ENCODE measurements around the gene VSX2. TPM values are rescaled to one million over a fixed set of nuclear protein-coding genes. Genes with fewer than 3 reads are reported as not detected.

VSX2 gene
- total RNA-seq, 1 donor from 2014 or later: not detected

DNA sequence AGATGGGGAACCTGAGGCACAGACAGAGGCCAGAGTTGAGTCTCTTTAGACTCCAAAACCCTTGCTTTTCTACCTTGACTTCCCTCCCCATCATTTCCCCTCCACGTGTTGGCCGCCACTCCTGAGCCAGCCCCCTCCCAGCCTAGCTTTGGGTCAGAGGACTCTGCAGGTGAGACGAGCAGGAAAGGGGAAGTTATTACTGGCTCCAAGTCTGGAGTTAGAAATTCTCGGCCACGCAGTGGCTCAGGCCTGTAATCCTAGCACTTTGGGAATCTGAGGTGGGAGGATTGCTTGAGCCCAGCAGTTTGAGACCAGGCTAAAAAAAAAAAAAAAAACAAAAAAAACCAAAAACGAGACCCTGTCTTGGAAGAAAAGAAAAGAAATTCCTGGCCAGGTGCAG lies 8.8 kb downstream of the VSX2 start:
- Histone ChIP-seq H3K4me1 (ENCODE audit: insufficient read depth, low read length) (peaks cover 2% of the 10 kb centered on the region), H3K4me3 (ENCODE audit: insufficient read depth, low read depth, low read length) (no peak overlapping the region), H3K4me2 (ENCODE audit: low read length) (no peak overlapping the region), H4K20me1 (ENCODE audit: insufficient read depth, low read length) (no peaks in the 10 kb centered on the region), H2AFZ (ENCODE audit: low read depth, low read length) (no peak overlapping the region), H3K27ac (ENCODE audit: low read depth, low read length) (no peak overlapping the region), H3K9ac (ENCODE audit: low read length) (no peak overlapping the region), H3K9me3 (ENCODE audit: insufficient read depth, low read depth, low read length) (no peaks in the 10 kb centered on the region), H3K79me2 (ENCODE audit: insufficient read depth, low read length) (no peaks in the 10 kb centered on the region), H3K36me3 (ENCODE audit: insufficient read depth, low read length) (no peaks in the 10 kb centered on the region), H3K27me3 (ENCODE audit: insufficient read depth, low read length) (peaks cover 46% of the 10 kb centered on the region)
- no peak overlapping the region for H3K27ac Mint-ChIP-seq (ENCODE audit: unreplicated experiment)
- H3K9me3 Mint-ChIP-seq (ENCODE audit: unreplicated experiment): peaks cover 2% of the 10 kb centered on the region
- no peaks in the 10 kb centered on the region for H3K36me3 Mint-ChIP-seq (ENCODE audit: low read depth, unreplicated experiment)
- peaks cover 64% of the 10 kb centered on the region for H3K27me3 Mint-ChIP-seq (ENCODE audit: low read depth, unreplicated experiment)
- no peaks in the 10 kb centered on the region for H3K4me1 Mint-ChIP-seq (ENCODE audit: low read depth, unreplicated experiment)
- H3K4me3 Mint-ChIP-seq (ENCODE audit: unreplicated experiment): no peak overlapping the region
- DNase-seq (ENCODE audit: low read depth) (no peak), FAIRE-seq (no peak)
- no peak for TF ChIP-seq EZH2 (IDR thresholded peaks at IDR 0.05; ENCODE audit: insufficient read depth, low read length)
- TF ChIP-seq, protein P1, sequence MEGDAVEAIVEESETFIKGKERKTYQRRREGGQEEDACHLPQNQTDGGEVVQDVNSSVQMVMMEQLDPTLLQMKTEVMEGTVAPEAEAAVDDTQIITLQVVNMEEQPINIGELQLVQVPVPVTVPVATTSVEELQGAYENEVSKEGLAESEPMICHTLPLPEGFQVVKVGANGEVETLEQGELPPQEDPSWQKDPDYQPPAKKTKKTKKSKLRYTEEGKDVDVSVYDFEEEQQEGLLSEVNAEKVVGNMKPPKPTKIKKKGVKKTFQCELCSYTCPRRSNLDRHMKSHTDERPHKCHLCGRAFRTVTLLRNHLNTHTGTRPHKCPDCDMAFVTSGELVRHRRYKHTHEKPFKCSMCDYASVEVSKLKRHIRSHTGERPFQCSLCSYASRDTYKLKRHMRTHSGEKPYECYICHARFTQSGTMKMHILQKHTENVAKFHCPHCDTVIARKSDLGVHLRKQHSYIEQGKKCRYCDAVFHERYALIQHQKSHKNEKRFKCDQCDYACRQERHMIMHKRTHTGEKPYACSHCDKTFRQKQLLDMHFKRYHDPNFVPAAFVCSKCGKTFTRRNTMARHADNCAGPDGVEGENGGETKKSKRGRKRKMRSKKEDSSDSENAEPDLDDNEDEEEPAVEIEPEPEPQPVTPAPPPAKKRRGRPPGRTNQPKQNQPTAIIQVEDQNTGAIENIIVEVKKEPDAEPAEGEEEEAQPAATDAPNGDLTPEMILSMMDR (IDR thresholded peaks at IDR 0.05; ENCODE audit: insufficient read depth, low read depth, low read length): no peak

DNA sequence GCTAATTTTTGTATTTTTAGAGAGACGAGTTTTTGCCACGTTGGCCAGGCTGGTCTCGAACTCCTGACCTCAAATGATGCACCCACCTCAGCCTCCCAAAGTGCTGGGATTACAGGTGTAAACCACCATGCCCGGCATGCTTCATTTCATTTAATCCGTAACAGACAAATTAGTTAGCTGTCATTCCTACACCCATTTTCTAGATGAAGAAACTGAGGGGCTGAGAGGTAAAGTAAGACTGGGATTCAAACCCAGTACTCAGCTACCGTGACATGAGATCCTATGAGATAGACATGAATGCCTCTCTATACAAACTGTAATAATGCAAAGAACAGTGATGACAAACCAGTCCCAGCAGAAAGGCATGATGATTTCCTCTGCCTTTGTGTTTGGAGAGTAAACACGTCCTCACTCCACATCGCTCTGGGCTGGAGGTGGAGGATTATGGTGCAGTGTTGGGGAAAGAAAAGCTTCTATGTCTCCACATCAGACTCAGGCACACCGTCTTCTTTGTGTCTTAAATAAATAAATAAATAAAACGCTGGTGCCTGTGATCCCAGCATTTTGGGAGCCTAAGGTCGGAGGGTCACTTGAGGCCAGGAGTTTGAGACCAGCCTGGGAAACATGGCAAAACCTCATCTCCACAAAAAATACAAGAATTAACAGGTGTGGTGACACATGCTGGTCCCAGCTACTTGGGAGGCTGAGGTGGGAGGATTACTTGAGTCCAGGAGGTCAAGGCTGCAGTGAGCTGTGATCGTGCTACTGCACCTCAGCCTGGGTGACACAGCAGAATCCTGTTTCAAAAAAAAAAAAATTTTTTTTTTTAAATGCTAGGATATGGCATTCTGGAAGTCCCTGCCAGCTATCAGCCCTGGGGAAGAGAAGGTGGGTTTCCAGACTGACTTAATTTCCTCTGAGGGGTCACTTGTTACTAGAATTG lies 10.5 kb downstream of the VSX2 start:
- DNase-seq (ENCODE audit: low read depth) (no peak), FAIRE-seq (no peak)
- Histone ChIP-seq H4K20me1 (ENCODE audit: insufficient read depth, low read length) (no peaks in the 10 kb centered on the region), H3K4me3 (ENCODE audit: insufficient read depth, low read depth, low read length) (no peak overlapping the region), H3K9me3 (ENCODE audit: insufficient read depth, low read depth, low read length) (no peaks in the 10 kb centered on the region), H3K4me2 (ENCODE audit: low read length) (no peak overlapping the region), H3K36me3 (ENCODE audit: insufficient read depth, low read length) (no peaks in the 10 kb centered on the region), H2AFZ (ENCODE audit: low read depth, low read length) (no peak overlapping the region), H3K27ac (ENCODE audit: low read depth, low read length) (no peak overlapping the region), H3K4me1 (ENCODE audit: insufficient read depth, low read length) (peaks cover 2% of the 10 kb centered on the region), H3K9ac (ENCODE audit: low read length) (no peak overlapping the region), H3K27me3 (ENCODE audit: insufficient read depth, low read length) (peaks cover 41% of the 10 kb centered on the region), H3K79me2 (ENCODE audit: insufficient read depth, low read length) (no peaks in the 10 kb centered on the region)
- Mint-ChIP-seq H3K27ac (ENCODE audit: unreplicated experiment) (no peak overlapping the region), H3K4me3 (ENCODE audit: unreplicated experiment) (no peak overlapping the region), H3K27me3 (ENCODE audit: low read depth, unreplicated experiment) (peaks cover 62% of the 10 kb centered on the region), H3K36me3 (ENCODE audit: low read depth, unreplicated experiment) (no peaks in the 10 kb centered on the region), H3K9me3 (ENCODE audit: unreplicated experiment) (no peaks in the 10 kb centered on the region), H3K4me1 (ENCODE audit: low read depth, unreplicated experiment) (no peaks in the 10 kb centered on the region)
- TF ChIP-seq EZH2 (IDR thresholded peaks at IDR 0.05; ENCODE audit: insufficient read depth, low read length): no peak
- TF ChIP-seq, protein P1 (IDR thresholded peaks at IDR 0.05; ENCODE audit: insufficient read depth, low read depth, low read length): no peak

- Histone ChIP-seq H3K27me3 (ENCODE audit: insufficient read depth, low read length) (peaks cover 34% of the 10 kb centered on the region), H3K27ac (ENCODE audit: low read depth, low read length) (no peak overlapping the region), H4K20me1 (ENCODE audit: insufficient read depth, low read length) (no peaks in the 10 kb centered on the region), H3K9me3 (ENCODE audit: insufficient read depth, low read depth, low read length) (no peaks in the 10 kb centered on the region), H3K9ac (ENCODE audit: low read length) (no peak overlapping the region), H3K4me1 (ENCODE audit: insufficient read depth, low read length) (peaks cover 7% of the 10 kb centered on the region), H2AFZ (ENCODE audit: low read depth, low read length) (no peak overlapping the region), H3K4me3 (ENCODE audit: insufficient read depth, low read depth, low read length) (no peak overlapping the region), H3K4me2 (ENCODE audit: low read length) (no peak overlapping the region), H3K36me3 (ENCODE audit: insufficient read depth, low read length) (no peaks in the 10 kb centered on the region), H3K79me2 (ENCODE audit: insufficient read depth, low read length) (no peaks in the 10 kb centered on the region)
- Mint-ChIP-seq H3K4me1 (ENCODE audit: low read depth, unreplicated experiment) (no peaks in the 10 kb centered on the region), H3K36me3 (ENCODE audit: low read depth, unreplicated experiment) (no peaks in the 10 kb centered on the region), H3K4me3 (ENCODE audit: unreplicated experiment) (no peak overlapping the region), H3K27me3 (ENCODE audit: low read depth, unreplicated experiment) (peaks cover 56% of the 10 kb centered on the region), H3K9me3 (ENCODE audit: unreplicated experiment) (no peaks in the 10 kb centered on the region), H3K27ac (ENCODE audit: unreplicated experiment) (no peak overlapping the region)
- no peak for FAIRE-seq
- TF ChIP-seq, protein P1 (IDR thresholded peaks at IDR 0.05; ENCODE audit: insufficient read depth, low read depth, low read length): no peak
- no peak for TF ChIP-seq EZH2 (IDR thresholded peaks at IDR 0.05; ENCODE audit: insufficient read depth, low read length)
- DNase-seq (ENCODE audit: low read depth): no peak
These were observed 16.0 kb downstream of the VSX2 start for GRCh38 chr14:74255281-74255680.
